Subcutaneous abdominal adipose tissue (tissue), 5 donors: ENCODE results near the gene SYT4.

Experiments used
- H3K27ac ChIP-seq: one replicate; pipeline ENCODE4 v1.7.0; 2013; ENCODE audit warnings: low read depth, mild to moderate bottlenecking, inconsistent platforms, low read length, moderate library complexity
- H3K27me3 ChIP-seq, 5 donors: one replicate each; pipeline ENCODE4 v1.7.0; 2013; ENCODE audit warnings: low read length in 5 of 5, inconsistent platforms in 1 of 5; ENCODE audit not compliant: control insufficient read depth in 5 of 5, insufficient read depth in 4 of 5
- H3K36me3 ChIP-seq, 5 donors: one replicate each; pipeline ENCODE4 v1.7.0; 2013; ENCODE audit warnings: low read length in 5 of 5; ENCODE audit not compliant: control insufficient read depth in 5 of 5, insufficient read depth in 5 of 5
- H3K4me1 ChIP-seq, 5 donors: one replicate each; pipeline ENCODE4 v1.7.0; 2013; ENCODE audit warnings: low read length in 5 of 5, mild to moderate bottlenecking in 3 of 5, moderate library complexity in 1 of 5; ENCODE audit not compliant: control insufficient read depth in 5 of 5, insufficient read depth in 5 of 5
- H3K4me3 ChIP-seq, 5 donors: one replicate each; pipeline ENCODE4 v1.7.0; 2013; ENCODE audit warnings: low read length in 5 of 5, low read depth in 1 of 5
- H3K9ac ChIP-seq, 5 donors: one replicate each; pipeline ENCODE4 v1.7.0; 2013; ENCODE audit warnings: low read length in 5 of 5, mild to moderate bottlenecking in 4 of 5, moderate library complexity in 3 of 5
- H3K9me3 ChIP-seq, 5 donors: one replicate each; pipeline ENCODE4 v1.7.0; 2013; ENCODE audit warnings: low read length in 5 of 5; ENCODE audit not compliant: control insufficient read depth in 5 of 5
- donor health status: healthy.
- donor health status: healthy.
- donor health status: healthy.
- donor health status: healthy.
- donor health status: healthy.

The SYT4 gene

GRCh38 chr18:43276491-43276890, 799 bp downstream of the SYT4 start:
- no peak overlapping the region for H3K9ac ChIP-seq
- H3K27ac ChIP-seq: no peak overlapping the region
- peaks cover 0 to 4% (median 2%) of the 10 kb centered on the region in 5 donors for H3K4me1 ChIP-seq

GRCh38 chr18:43275546-43275945, 1.7 kb downstream of the SYT4 start:
- Histone ChIP-seq H3K36me3 (no peaks in the 10 kb centered on the region), H3K9me3 (no peaks in the 10 kb centered on the region), H3K27me3 (peaks cover 0 to 4% (median 3%) of the 10 kb centered on the region in 5 donors), H3K9ac (no peak overlapping the region), H3K27ac (no peak overlapping the region), H3K4me3 (no peak overlapping the region), H3K4me1 (peaks cover 0 to 4% (median 2%) of the 10 kb centered on the region in 5 donors)

More at GRCh38 chr18:43276491-43276890, 799 bp downstream of the SYT4 start:
- H3K36me3 ChIP-seq: no peaks in the 10 kb centered on the region
- no peak overlapping the region for H3K4me3 ChIP-seq
- no peaks in the 10 kb centered on the region for H3K9me3 ChIP-seq
- peaks cover 0 to 4% (median 3%) of the 10 kb centered on the region in 5 donors for H3K27me3 ChIP-seq

- Histone ChIP-seq H3K4me1 (peaks cover 0 to 4% (median 2%) of the 10 kb centered on the region in 5 donors), H3K27ac (no peak overlapping the region), H3K9ac (no peak overlapping the region), H3K36me3 (no peaks in the 10 kb centered on the region), H3K9me3 (no peaks in the 10 kb centered on the region), H3K4me3 (no peak overlapping the region), H3K27me3 (peaks cover 0 to 4% (median 3%) of the 10 kb centered on the region in 5 donors)
Measured at GRCh38 chr18:43274526-43274925, 2.8 kb downstream of the SYT4 start.

- Histone ChIP-seq H3K36me3 (no peaks in the 10 kb centered on the region), H3K4me1 (no peaks in the 10 kb centered on the region), H3K9ac (no peak overlapping the region), H3K9me3 (no peaks in the 10 kb centered on the region), H3K27ac (no peak overlapping the region), H3K4me3 (no peak overlapping the region), H3K27me3 (no peaks in the 10 kb centered on the region)
Measured at GRCh38 chr18:43271593-43272432, 5.5 kb downstream of the SYT4 start.

- no peak overlapping the region for H3K4me3 ChIP-seq
- no peaks in the 10 kb centered on the region for H3K27me3 ChIP-seq
- H3K9me3 ChIP-seq: no peaks in the 10 kb centered on the region
- H3K36me3 ChIP-seq: no peaks in the 10 kb centered on the region
- no peak overlapping the region for H3K9ac ChIP-seq
- no peak overlapping the region for H3K27ac ChIP-seq
- no peaks in the 10 kb centered on the region for H3K4me1 ChIP-seq
Measured at GRCh38 chr18:43267818-43268217, 9.5 kb downstream of the SYT4 start.

GRCh38 chr18:43265465-43265864, 11.8 kb downstream of the SYT4 start:
- Histone ChIP-seq H3K27ac (no peak overlapping the region), H3K9me3 (peaks cover 0 to 2% (median 0%) of the 10 kb centered on the region in 5 donors), H3K4me3 (no peak overlapping the region), H3K27me3 (no peaks in the 10 kb centered on the region), H3K9ac (no peak overlapping the region), H3K4me1 (no peaks in the 10 kb centered on the region), H3K36me3 (no peaks in the 10 kb centered on the region)

- Histone ChIP-seq H3K9me3 (no peaks in the 10 kb centered on the region), H3K27ac (no peak overlapping the region), H3K4me1 (no peaks in the 10 kb centered on the region)
Measured at GRCh38 chr18:43248610-43249249, 28.6 kb downstream of the SYT4 start.

GRCh38 chr18:43247944-43248343, 29.3 kb downstream of the SYT4 start:
- H3K27me3 ChIP-seq: no peaks in the 10 kb centered on the region
- no peaks in the 10 kb centered on the region for H3K9me3 ChIP-seq
- H3K4me3 ChIP-seq: no peak overlapping the region
- H3K27ac ChIP-seq: no peak overlapping the region
- H3K9ac ChIP-seq: no peak overlapping the region
- H3K36me3 ChIP-seq: no peaks in the 10 kb centered on the region
- no peaks in the 10 kb centered on the region for H3K4me1 ChIP-seq

More at GRCh38 chr18:43248610-43249249, 28.6 kb downstream of the SYT4 start:
- H3K36me3 ChIP-seq: no peaks in the 10 kb centered on the region
- H3K9ac ChIP-seq: no peak overlapping the region
- H3K27me3 ChIP-seq: no peaks in the 10 kb centered on the region
- H3K4me3 ChIP-seq: no peak overlapping the region

GRCh38 chr18:43238429-43238828, 38.9 kb downstream of the SYT4 start:
- Histone ChIP-seq H3K27ac (no peak overlapping the region), H3K4me3 (no peak overlapping the region), H3K9me3 (peaks cover 0 to 4% (median 0%) of the 10 kb centered on the region in 5 donors), H3K4me1 (no peaks in the 10 kb centered on the region), H3K36me3 (no peaks in the 10 kb centered on the region), H3K27me3 (no peaks in the 10 kb centered on the region), H3K9ac (no peak overlapping the region)

- Histone ChIP-seq H3K9ac (no peak overlapping the region), H3K27me3 (no peaks in the 10 kb centered on the region), H3K4me1 (no peaks in the 10 kb centered on the region), H3K27ac (no peak overlapping the region), H3K9me3 (peaks cover 0 to 4% (median 0%) of the 10 kb centered on the region in 5 donors), H3K36me3 (no peaks in the 10 kb centered on the region), H3K4me3 (no peak overlapping the region)
Measured at GRCh38 chr18:43236921-43237320, 40.4 kb downstream of the SYT4 start.
